IPS-18c (cell line): ENCODE data around the gene SPSB1.
"Not testable (repeated sequence)": the region's sequence is repeated elsewhere in the genome, so short reads cannot be mapped to it uniquely, and the experiment has no call there.

Experiments
- H3K4me3 ChIP-seq: 2 replicates; pipeline ENCODE4 v1.7.0; 2013; ENCODE audit warnings: low read depth, mild to moderate bottlenecking, low read length, moderate library complexity; ENCODE audit not compliant: insufficient read depth
- H3K9me3 ChIP-seq: one replicate; pipeline ENCODE4 v1.6.1; 2013; ENCODE audit warnings: mild to moderate bottlenecking, low read length, moderate library complexity; ENCODE audit not compliant: control insufficient read depth, insufficient read depth

SPSB1 gene

DNA sequence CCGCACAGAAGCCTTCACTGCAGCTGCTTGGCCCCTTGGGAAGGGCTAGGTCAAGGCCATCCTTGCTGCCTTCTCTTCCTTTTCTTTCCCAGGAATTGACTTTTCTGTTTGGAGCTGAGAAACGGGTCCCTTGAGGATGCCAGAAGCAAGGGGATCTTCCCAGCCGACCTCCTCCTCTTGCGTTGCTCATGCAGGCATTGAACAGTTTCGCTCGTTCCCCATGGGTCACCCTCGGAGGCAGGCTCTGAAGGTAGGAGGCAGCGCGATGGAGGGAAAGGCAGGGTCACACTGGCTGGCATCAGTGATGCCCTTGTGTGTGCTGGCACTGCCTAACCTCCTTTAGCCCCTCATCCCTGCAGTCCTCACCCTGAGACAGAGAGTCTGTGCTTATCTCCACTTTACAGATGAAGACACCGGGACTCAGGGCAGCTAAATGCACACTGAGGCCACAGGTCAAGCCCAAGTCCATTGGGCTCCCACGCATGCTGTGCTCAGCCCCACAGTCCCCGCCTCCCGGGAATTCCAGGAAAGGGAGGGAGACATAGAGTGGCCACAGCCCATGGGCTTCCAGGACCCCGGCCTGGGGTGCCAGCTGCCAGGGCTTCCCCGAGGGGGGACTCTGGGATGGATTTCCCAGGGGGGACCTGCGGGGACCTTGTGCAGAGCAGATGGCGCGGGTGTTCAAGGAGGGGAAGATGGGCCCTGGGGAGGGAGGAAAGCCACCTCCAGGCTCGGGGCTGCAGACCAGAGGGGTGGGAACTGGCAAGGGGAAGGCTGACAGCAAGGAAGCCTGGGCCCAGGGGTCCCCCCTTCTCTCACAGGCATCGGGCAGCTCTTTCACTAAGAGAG lies 90.2 kb downstream of the SPSB1 start:
- Histone ChIP-seq H3K4me3 (no peak overlapping the region), H3K9me3 (peaks cover 2% of the 10 kb centered on the region)

DNA sequence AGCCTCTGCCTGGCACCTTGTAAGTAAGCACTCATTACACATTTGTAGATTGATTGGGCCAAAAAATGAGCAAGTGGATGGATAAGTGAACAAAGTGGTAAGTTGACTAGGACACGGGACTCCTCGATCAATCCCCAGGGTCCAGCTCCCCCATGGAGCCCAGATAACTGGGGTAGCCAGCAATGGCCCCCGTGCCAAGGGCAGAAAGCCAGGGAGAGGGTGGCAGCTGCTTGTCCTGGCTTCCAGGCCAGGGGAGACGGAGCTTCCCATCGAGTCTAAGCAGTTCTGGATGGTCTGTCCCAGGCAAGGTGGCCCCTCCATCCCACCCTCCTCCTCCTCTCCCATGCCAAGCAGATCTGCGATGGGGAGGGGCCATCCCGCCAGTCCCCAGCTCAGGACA lies 91.4 kb downstream of the SPSB1 start:
- H3K9me3 ChIP-seq = peaks cover 2% of the 10 kb centered on the region
- H3K4me3 ChIP-seq = no peak overlapping the region

GRCh38 chr1:9384751-9385245 lies 92.1 kb downstream of the SPSB1 start:
- H3K9me3 ChIP-seq = peaks cover 2% of the 10 kb centered on the region
- no peak overlapping the region for H3K4me3 ChIP-seq

DNA sequence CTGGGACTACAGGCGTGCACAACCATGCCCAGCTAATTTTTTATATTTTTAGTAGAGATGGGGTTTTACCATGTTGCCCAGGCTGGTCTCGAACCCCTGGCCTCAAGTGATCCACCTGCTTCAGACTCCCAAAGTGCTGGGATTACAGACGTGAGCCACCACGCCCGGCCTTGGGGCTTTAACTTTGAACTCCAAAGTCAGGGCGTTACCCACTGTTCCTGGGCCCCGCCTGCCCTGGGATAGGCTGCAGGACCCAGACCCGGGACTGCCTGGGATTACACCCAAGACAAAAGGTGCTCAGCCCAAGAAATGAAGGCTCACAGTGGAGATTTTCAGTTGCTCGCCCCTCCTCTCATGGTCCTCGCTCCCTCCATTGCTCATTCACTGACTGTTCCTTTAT lies 92.7 kb downstream of the SPSB1 start:
- not testable (repeated sequence) for H3K4me3 ChIP-seq, H3K9me3 ChIP-seq

GRCh38 chr1:9385801-9386573 lies 93.3 kb downstream of the SPSB1 start:
- Histone ChIP-seq H3K4me3 (no peak overlapping the region), H3K9me3 (no peaks in the 10 kb centered on the region)

DNA sequence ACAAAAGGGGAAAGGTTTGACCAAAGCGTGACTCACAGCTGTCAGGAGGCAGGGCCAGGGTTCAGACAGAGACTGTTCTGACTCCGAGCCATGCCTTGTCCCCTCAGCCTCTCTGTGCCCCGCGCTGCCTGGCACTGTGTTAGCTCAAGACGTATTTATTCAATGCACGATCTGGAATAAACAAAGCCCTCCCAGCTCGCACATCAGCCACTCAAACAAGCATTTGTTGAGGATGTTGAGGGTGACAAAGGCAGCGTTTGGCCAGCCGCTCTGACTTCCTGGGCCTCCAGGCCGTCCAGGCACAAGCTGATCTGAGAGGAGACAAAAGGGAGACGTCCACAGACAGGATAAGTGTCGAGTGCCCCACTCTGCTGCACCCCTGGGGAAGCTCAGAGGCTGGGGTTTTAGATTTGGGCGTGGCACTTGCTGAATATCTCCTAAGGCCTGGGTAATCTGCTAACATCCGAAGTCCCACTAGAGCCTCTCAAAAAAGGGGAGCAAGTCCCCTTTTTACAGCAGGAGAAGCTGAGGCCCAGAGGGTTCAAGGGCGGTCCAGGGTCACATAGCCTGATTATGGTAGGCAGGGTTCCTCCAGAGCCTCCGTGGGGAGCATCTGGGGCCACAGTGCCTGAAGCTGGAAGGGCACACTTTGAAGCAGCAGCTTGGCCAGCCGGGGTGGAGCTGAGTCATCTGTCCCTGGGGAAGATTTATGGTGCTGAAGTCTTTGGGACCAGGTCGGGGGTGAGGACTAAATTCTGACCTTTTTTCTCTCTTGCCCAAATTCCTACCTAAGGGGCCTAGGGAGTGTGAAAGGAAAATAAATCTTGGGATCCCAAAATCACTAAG lies 95.9 kb downstream of the SPSB1 start:
- Histone ChIP-seq H3K9me3 (no peaks in the 10 kb centered on the region), H3K4me3 (no peak overlapping the region)

DNA sequence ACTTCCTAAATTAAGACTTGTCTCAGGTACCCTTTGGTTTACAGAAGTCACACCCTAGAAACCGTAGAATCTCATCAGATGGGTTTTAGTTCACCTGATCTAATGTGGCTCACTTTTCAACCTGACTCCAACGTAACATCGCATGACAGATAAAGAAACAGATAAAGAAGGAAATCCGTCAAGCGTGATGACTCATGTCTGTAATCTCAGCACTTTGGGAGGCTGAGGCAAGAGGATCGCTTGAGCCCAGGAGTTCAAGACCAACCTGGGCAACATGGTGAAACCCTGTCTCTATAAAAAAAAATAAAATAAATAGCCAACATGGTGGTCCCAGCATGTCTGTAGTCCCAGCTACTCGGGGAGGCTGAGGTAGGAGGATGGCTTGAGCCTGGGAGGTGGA lies 97.3 kb downstream of the SPSB1 start:
- Histone ChIP-seq H3K9me3 (no peaks in the 10 kb centered on the region), H3K4me3 (no peak overlapping the region)

- Histone ChIP-seq H3K4me3 (no peak overlapping the region), H3K9me3 (no peaks in the 10 kb centered on the region)
Measured at GRCh38 chr1:9391620-9392019, 98.9 kb downstream of the SPSB1 start.

DNA sequence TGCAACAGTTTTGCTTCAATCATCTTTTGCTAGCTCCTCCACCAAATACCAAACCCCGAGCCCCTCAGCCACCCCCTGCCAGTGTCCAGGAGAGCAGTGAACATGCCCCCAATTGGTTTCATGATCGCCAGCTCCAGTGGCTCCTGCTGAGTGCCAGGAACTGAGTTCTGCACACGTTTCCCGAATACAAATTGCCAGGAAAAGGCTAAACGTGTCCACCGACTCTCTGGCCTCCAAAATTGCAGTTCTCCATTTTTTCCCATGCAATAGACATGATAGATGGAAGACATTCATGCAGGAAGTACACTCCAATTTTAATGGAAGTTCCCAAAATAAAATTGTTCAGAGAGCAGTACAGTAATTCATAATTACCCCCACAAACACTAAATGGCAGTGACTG lies 101.3 kb downstream of the SPSB1 start:
- Histone ChIP-seq H3K9me3 (no peaks in the 10 kb centered on the region), H3K4me3 (no peak overlapping the region)

DNA sequence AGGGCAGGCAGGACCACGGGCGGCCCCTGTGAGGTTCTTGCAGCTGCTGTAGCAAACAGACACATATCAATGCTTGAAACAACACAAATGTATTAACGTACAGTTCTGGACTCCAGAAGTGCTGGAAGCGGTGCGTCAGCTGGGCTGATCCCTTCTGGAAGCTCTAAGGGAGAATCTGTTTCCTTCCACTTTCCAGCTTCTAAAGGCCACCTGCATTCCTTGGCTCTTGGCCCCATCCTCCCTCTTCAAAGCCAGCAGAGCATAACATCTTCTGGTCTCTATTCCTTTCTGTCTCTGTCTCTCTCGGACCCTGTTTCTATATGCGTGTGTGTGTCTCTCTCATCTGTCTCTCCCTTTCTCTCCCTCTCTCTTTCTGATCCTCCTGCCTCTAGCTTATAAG lies 102.3 kb downstream of the SPSB1 start:
- Histone ChIP-seq H3K4me3 (no peak overlapping the region), H3K9me3 (no peaks in the 10 kb centered on the region)

DNA sequence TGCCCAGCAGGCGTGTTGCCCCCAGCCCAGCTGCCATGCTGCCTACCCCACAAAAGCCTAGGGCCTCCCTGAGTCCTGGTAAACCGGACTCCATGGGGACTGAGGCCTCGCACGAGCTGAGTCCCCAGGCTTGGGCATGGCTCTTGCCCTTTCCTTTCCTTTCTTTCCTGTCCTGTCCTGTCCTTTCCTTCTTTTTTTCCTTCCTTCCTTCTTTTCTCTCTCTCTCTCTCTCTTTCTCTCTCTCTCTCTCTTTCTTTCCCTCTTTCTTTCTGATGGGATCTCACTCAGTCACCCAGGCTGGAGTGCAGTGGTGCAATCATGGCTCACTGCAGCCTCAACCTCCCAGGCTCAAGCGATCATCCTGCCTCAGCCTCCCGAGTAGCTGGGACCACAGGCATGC lies 104.4 kb downstream of the SPSB1 start:
- Histone ChIP-seq H3K4me3 (no peak overlapping the region), H3K9me3 (no peaks in the 10 kb centered on the region)

- no peak overlapping the region for H3K4me3 ChIP-seq
- H3K9me3 ChIP-seq = no peaks in the 10 kb centered on the region
Measured at GRCh38 chr1:9397997-9398526, 105.4 kb downstream of the SPSB1 start.

DNA sequence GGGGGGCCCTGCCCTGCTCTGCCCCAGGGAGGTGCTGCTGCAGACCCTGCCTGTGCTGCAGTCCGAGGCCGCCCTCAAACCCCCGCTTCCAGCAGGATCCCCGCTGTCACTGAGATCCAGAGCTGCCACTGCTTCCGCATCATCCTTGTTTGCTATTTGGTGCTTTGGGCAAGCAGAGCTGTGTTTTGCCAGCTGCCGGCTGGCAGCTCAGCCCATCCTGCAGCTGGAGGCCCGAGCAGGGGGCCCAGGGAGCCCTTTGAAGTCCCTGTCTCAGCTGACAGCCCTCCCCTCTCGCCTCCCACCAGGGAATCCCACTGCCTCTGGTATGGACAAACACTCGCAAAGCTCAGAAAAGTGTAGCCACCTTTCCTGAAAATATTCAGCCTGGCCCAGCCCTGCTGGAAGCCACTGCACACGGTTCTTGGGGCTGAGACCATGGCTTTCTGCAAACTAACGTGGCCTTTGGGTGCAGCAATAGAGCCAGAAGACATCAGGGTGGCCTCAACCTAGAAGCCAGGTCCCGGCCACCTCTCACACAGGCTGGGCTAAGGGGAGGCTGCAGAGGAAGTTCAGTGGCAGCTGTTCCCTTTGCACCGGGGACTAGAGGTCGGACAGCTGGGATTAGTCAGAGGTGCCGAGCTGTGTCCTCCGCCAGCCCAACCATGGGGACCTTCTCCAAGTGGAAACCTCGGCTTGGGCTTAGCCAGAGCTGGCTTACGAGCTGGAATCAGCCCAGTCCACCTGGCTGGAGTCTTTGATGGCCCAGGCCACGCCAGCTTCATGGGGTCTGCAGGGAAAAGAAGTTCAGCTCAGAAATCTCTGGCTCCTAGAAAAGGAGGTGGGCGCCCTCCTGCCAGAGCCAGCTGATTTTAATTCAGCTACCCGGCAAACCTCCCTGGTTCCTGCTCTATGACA lies 107.1 kb downstream of the SPSB1 start:
- Histone ChIP-seq H3K9me3 (no peaks in the 10 kb centered on the region), H3K4me3 (no peak overlapping the region)

GRCh38 chr1:9400425-9401079 lies 107.9 kb downstream of the SPSB1 start:
- Histone ChIP-seq H3K9me3 (no peaks in the 10 kb centered on the region), H3K4me3 (no peak overlapping the region)

GRCh38 chr1:9401080-9401453 lies 108.4 kb downstream of the SPSB1 start:
- no peak overlapping the region for H3K4me3 ChIP-seq
- no peaks in the 10 kb centered on the region for H3K9me3 ChIP-seq

DNA sequence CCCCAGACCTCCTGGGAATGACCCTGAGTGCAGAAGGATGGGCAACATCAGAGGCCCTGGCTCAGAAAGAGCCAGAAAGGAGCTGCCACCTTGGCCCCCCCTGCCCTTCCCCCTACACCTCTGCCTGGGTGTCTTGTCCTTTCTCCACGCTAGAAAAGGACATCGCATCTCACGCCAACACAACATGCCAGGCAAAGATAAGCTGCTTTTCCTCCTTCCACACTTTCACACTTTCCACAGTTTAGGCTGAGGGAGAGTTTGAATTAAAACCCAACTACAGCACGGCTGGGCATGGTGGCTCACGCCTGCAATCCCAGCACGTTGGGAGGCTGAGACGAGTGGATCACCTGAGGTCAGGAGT lies 109.5 kb downstream of the SPSB1 start:
- Histone ChIP-seq H3K4me3 (no peak overlapping the region), H3K9me3 (no peaks in the 10 kb centered on the region)
